Gastroesophageal sphincter (tissue), 3 donors: Measurements from ENCODE around the gene CHCT1.

Experiments
- CTCF ChIP-seq, 4 experiments: fragments of 200-600 bp in 2 of 4; fragments of 450-650 bp in 2 of 4; sonication (generic) in 1 of 4; IDR thresholded peaks; one replicate each; pipeline ENCODE4 v1.5.1; 2017 to 2019; ENCODE audit warnings: antibody characterized with exemption in 4 of 4, mild to moderate bottlenecking in 2 of 4, moderate library complexity in 2 of 4
- EP300 ChIP-seq: sonication (generic); formaldehyde crosslinking; IDR thresholded peaks from one replicate; pipeline ENCODE4 v1.6.1; 2017; ENCODE audit warnings: antibody characterized with exemption, mild to moderate bottlenecking
- POLR2AphosphoS5 ChIP-seq: sonication (generic); formaldehyde crosslinking; IDR thresholded peaks from one replicate; pipeline ENCODE4 v1.6.1; 2017; ENCODE audit warnings: antibody characterized with exemption

- TF ChIP-seq CTCF (IDR thresholded peaks at IDR 0.05) (no peak), POLR2AphosphoS5 (no peak), EP300 (no peak)
These were observed 34.9 kb downstream of the CHCT1 start for GRCh38 chr17:60457148-60457547.
